B cell (primary cell): ENCODE results near the gene NUP62. TPM values are rescaled to one million over a fixed set of nuclear protein-coding genes. Genes with fewer than 3 reads are reported as not detected.

Experiments
- ATAC-seq: fragments of 200-7000 bp; cut with Tn5 transposase; one replicate; pipeline ENCODE4 v1.10.0; 2021; ENCODE audit warnings: low read depth, mild to moderate bottlenecking, moderate number of reproducible peaks, moderate library complexity
- CTCF ChIA-PET: fragments of 350-600 bp; sonication (Branson Sonifier 250); formaldehyde crosslinking; loops from one replicate; lab custom pipeline; 2021; ENCODE audit warnings: antibody characterized with exemption, inconsistent platforms; lab: Charles Lee
- POLR2A ChIA-PET: fragments of 350-600 bp; sonication (Branson Sonifier 250); formaldehyde crosslinking; loops from one replicate; lab custom pipeline; 2021; ENCODE audit warnings: antibody characterized with exemption; lab: Charles Lee
- DNase-seq: peaks from one replicate; pipeline ENCODE4 v3.0.0; 2013
- H2AFZ ChIP-seq: 2 replicates; pipeline ENCODE4 v1.6.1; 2012; ENCODE audit warnings: mild to moderate bottlenecking, low read depth, low read length; ENCODE audit not compliant: insufficient read depth, poor library complexity, severe bottlenecking
- H3K27ac ChIP-seq, 2 donors: 1 replicate in 1 of 2; 2 replicates in 1 of 2; pipeline ENCODE4 v1.5.1; 2012 to 2013; ENCODE audit warnings: low read length in 2 of 2, mild to moderate bottlenecking in 2 of 2, moderate library complexity in 1 of 2
- H3K27me3 ChIP-seq, 4 experiments: fragments of 200-600 bp in 1 of 4; sonication (generic) in 1 of 4; replicated peaks in 1 of 4; 1 replicate in 2 of 4; 2 replicates in 2 of 4; pipeline versions ENCODE4 v1.6.1 to v1.7.0; 2013 to 2016; ENCODE audit warnings: low read length in 3 of 4, mild to moderate bottlenecking in 2 of 4, mixed read lengths in 1 of 4, moderate library complexity in 1 of 4; ENCODE audit not compliant: insufficient read depth in 4 of 4, control insufficient read depth in 3 of 4; ENCODE audit errors: control extremely low read depth in 1 of 4
- H3K36me3 ChIP-seq, 2 experiments: replicated peaks in 1 of 2; 1 replicate in 1 of 2; 2 replicates in 1 of 2; pipeline versions ENCODE4 v1.6.1 to v1.7.1; 2013; ENCODE audit warnings: low read length in 1 of 2; ENCODE audit not compliant: insufficient read depth in 2 of 2, control insufficient read depth in 1 of 2; ENCODE audit errors: control extremely low read depth in 1 of 2, extremely low read depth in 1 of 2
- H3K4me1 ChIP-seq, 2 donors: fragments of 200-600 bp in 1 of 2; sonication (generic) in 1 of 2; 1 replicate in 1 of 2; 2 replicates in 1 of 2; pipeline versions ENCODE4 v1.5.1 to v1.6.1; 2013 to 2017; ENCODE audit warnings: low read length in 2 of 2; ENCODE audit not compliant: control insufficient read depth in 2 of 2, insufficient read depth in 2 of 2
- H3K4me2 ChIP-seq: replicated peaks from 2 replicates; pipeline ENCODE3; 2012; ENCODE audit warnings: mild to moderate bottlenecking, low read depth, low read length; ENCODE audit not compliant: poor library complexity, severe bottlenecking
- H3K4me3 ChIP-seq, 5 experiments: fragments of 200-600 bp in 1 of 5; sonication (generic) in 1 of 5; 1 replicate in 3 of 5; 2 replicates in 2 of 5; pipeline versions ENCODE4 v1.5.1 to v1.7.0; 2011 to 2016; ENCODE audit warnings: low read length in 4 of 5, mild to moderate bottlenecking in 4 of 5, low read depth in 2 of 5, control low read depth in 1 of 5, moderate library complexity in 1 of 5; ENCODE audit not compliant: insufficient read depth in 1 of 5; ENCODE audit errors: control extremely low read depth in 1 of 5, extremely low read depth in 1 of 5
- H3K79me2 ChIP-seq: fragments of 200-600 bp; sonication (generic); one replicate; pipeline ENCODE4 v1.6.0; 2016; ENCODE audit warnings: low read length; ENCODE audit not compliant: control insufficient read depth, insufficient read depth
- H3K9ac ChIP-seq: fragments of 200-600 bp; sonication (generic); 2 replicates; pipeline ENCODE4 v1.6.1; 2017; ENCODE audit warnings: mild to moderate bottlenecking, low read length, moderate library complexity
- H3K9me3 ChIP-seq, 3 donors: one replicate each; pipeline versions ENCODE4 v1.6.1 to v1.7.1; 2013; ENCODE audit warnings: low read length in 2 of 3; ENCODE audit not compliant: control insufficient read depth in 2 of 3, insufficient read depth in 1 of 3; ENCODE audit errors: control extremely low read depth in 1 of 3
- H4K20me1 ChIP-seq: 2 replicates; pipeline ENCODE4 v1.6.0; 2012; ENCODE audit warnings: mild to moderate bottlenecking, low read length; ENCODE audit not compliant: insufficient read depth, control insufficient read depth, poor library complexity, severe bottlenecking
- H3K27ac Mint-ChIP-seq: one replicate; pipeline ENCODE4 v1.8.0; 2021; ENCODE audit warnings: mixed read lengths
- H3K27me3 Mint-ChIP-seq: one replicate; pipeline ENCODE4 v1.8.0; 2021; ENCODE audit warnings: mixed read lengths
- H3K4me1 Mint-ChIP-seq: one replicate; pipeline ENCODE4 v1.8.0; 2021; ENCODE audit warnings: mixed read lengths
- H3K4me3 Mint-ChIP-seq: one replicate; pipeline ENCODE4 v1.8.0; 2021; ENCODE audit warnings: mixed read lengths
- H3K9me3 Mint-ChIP-seq: one replicate; pipeline ENCODE4 v1.8.0; 2022; ENCODE audit warnings: mixed read lengths; ENCODE audit not compliant: insufficient read depth
- CTCF ChIP-seq: fragments of 200-600 bp; IDR thresholded peaks from one replicate; pipeline ENCODE4 v1.8.0; 2022; ENCODE audit warnings: antibody characterized with exemption, mild to moderate bottlenecking
- EZH2 ChIP-seq: IDR thresholded peaks from 2 replicates; pipeline ENCODE4 v1.6.1; 2012; ENCODE audit warnings: borderline replicate concordance, low read depth, mild to moderate bottlenecking, moderate library complexity, low read length; ENCODE audit not compliant: insufficient read depth, poor library complexity, severe bottlenecking
- WGBS: methylation state at CpG from one replicate; pipeline ENCODE4 v1.1.5; 2013; ENCODE audit warnings: missing lambda C conversion rate; ENCODE audit not compliant: insufficient coverage; 5-methylcytosine and 5-hydroxymethylcytosine counted together
- intact Hi-C: fragments of 100-400 bp; cut with micrococcal nuclease; formaldehyde crosslinking; loops from one replicate; pipeline ENCODE4 v1.10.0; 2022
- polyA plus RNA-seq: library from polyadenylated mRNA; depleted of rRNA; stranded (reverse); fragments of >200 nt; gene quantifications from 2 replicates; pipeline ENCODE4 v1.2.3, GENCODE V29; 2012
- total RNA-seq, 2 donors: library from RNA; stranded (reverse); fragments of 120-200 nt in 1 of 2; gene quantifications; 1 replicate in 1 of 2; 2 replicates in 1 of 2; pipeline versions ENCODE4 v1.2.3 to v1.2.4, GENCODE V29; 2013 to 2022

Gene NUP62
- total and polyA plus RNA-seq, 2 donors (not counting 1 experiment from before 2014, with no cell fraction given): 25.2 to 75.7 TPM

- Histone ChIP-seq H3K4me1 (peaks cover 12 to 20% of the 10 kb centered on the region in 2 donors), H3K79me2 (peaks cover 36% of the 10 kb centered on the region), H3K27ac (peak overlapping the region; percentile 94 to 98), H2AFZ (peak overlapping the region; percentile 83), H3K27me3 (no peaks in the 10 kb centered on the region), H3K9me3 (no peaks in the 10 kb centered on the region), H4K20me1 (peaks cover 33% of the 10 kb centered on the region), H3K4me2 (peak overlapping the region; percentile 93), H3K4me3 (peak overlapping the region; percentile 85 to 96 (median 95)), H3K9ac (peak overlapping the region; percentile 99), H3K36me3 (peaks cover 0 to 29% of the 10 kb centered on the region in 2 experiments)
- under 1% methylated on average over 46 of the region's 46 CpGs for WGBS
- intact Hi-C loops: loop anchor here (1.0 to 2.0 kb wide), 11 partner anchors 7 to 1004 kb away; partner anchors contain the start of genes ATF5, FUZ, NUP62 and PPP1R15A
- no peak for TF ChIP-seq EZH2
- TF ChIP-seq CTCF: no peak
- Mint-ChIP-seq H3K27me3 (no peaks in the 10 kb centered on the region), H3K9me3 (no peaks in the 10 kb centered on the region), H3K4me1 (peaks cover 25% of the 10 kb centered on the region), H3K27ac (no peak overlapping the region), H3K4me3 (no peak overlapping the region)
- POLR2A ChIA-PET: interaction anchor here (0.6 to 2.6 kb wide), 21 partner anchors 8 to 1257 kb away, joined by 3 to 30 read pairs (median 6); partner anchors contain the start of genes AP2A1, ATF5, FUZ and IL4I1
- ATAC-seq (peak; percentile 56), DNase-seq (peak; percentile 100)
- CTCF ChIA-PET: interaction anchor here (0.6 to 1.5 kb wide), 6 partner anchors 17 to 109 kb away, joined by 3 to 4 read pairs (median 3); partner anchors contain the start of genes FUZ and NUP62
Observed at GRCh38 chr19:49876422-49877019, 52.8 kb downstream of the NUP62 start.
